Measurements from ENCODE around the gene ABCA4.

Gene ABCA4

DNA sequence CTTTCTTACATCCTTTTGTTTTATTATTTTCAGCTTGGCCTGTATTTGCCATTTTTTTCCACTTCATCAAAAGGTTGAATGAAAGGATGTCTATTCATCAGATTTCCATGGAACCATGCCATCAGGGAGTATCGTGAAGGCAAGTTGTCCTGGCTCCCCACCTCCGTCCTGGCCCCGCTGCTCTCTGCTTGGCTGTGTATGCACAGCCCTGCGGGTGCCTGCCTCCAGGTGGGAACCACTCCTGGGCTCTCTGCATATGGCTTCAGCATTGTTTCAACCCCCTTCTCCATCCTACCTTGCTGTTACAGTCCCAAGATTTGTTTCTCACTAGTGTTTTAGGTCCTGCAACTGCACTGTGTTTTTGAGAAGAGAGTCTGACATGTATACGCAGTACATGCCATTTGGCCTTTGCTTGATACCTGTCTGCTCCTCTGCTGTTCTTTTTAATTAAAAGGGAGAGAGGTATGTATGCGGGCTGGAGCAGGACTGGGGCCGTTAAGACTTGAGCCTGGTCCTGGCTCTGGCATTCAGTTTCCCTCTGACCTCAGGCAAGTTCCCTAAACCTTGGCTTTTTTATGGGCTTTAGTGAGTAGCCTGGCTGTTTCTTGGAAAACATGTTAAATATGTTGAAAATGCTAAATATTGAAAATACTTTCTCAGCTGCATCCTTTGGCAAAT lies 141.8 kb downstream of the ABCA4 start:
- no peak overlapping the region for H3K4me3 ChIP-seq (ENCODE audit: low read length)
- DNase-seq: no peak
- H3K79me2 ChIP-seq (ENCODE audit: low read length): no peaks in the 10 kb centered on the region
- H3K9me2 ChIP-seq (replicated peaks; ENCODE audit: insufficient read depth, low read length): no peaks in the 10 kb centered on the region
- no peaks in the 10 kb centered on the region for H4K20me1 ChIP-seq (ENCODE audit: insufficient read depth, low read length)
- no peak overlapping the region for H3K27ac ChIP-seq (ENCODE audit: low read length)
- H3K9me3 ChIP-seq (replicated peaks; ENCODE audit: insufficient read depth, low read length): no peaks in the 10 kb centered on the region
- no peak overlapping the region for H2AFZ ChIP-seq (ENCODE audit: low read length)
- no peaks in the 10 kb centered on the region for H3F3A ChIP-seq (ENCODE audit: insufficient read depth, low read length)
- H3K9ac ChIP-seq (ENCODE audit: low read length): no peak overlapping the region
- H3K4me2 ChIP-seq (ENCODE audit: low read depth, low read length): no peak overlapping the region
- no peak for TF ChIP-seq EZH2phosphoT487 (IDR thresholded peaks at IDR 0.05; ENCODE audit: low read length)
- TF ChIP-seq, protein P1, sequence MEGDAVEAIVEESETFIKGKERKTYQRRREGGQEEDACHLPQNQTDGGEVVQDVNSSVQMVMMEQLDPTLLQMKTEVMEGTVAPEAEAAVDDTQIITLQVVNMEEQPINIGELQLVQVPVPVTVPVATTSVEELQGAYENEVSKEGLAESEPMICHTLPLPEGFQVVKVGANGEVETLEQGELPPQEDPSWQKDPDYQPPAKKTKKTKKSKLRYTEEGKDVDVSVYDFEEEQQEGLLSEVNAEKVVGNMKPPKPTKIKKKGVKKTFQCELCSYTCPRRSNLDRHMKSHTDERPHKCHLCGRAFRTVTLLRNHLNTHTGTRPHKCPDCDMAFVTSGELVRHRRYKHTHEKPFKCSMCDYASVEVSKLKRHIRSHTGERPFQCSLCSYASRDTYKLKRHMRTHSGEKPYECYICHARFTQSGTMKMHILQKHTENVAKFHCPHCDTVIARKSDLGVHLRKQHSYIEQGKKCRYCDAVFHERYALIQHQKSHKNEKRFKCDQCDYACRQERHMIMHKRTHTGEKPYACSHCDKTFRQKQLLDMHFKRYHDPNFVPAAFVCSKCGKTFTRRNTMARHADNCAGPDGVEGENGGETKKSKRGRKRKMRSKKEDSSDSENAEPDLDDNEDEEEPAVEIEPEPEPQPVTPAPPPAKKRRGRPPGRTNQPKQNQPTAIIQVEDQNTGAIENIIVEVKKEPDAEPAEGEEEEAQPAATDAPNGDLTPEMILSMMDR (IDR thresholded peaks at IDR 0.05; ENCODE audit: low read length): no peak
- TF ChIP-seq EZH2 (optimal IDR thresholded peaks at IDR 0.05; ENCODE audit: low read depth, low read length): no peak
- H3K36me3 ChIP-seq (replicated peaks; ENCODE audit: insufficient read depth, low read length): no peaks in the 10 kb centered on the region
- H3K27me3 ChIP-seq (replicated peaks; ENCODE audit: insufficient read depth, low read length): no peaks in the 10 kb centered on the region
- H3K4me1 ChIP-seq (ENCODE audit: low read length): no peaks in the 10 kb centered on the region

GRCh38 chr1:93977598-93977945 lies 143.4 kb downstream of the ABCA4 start:
- Histone ChIP-seq H3K9me3 (replicated peaks; ENCODE audit: insufficient read depth, low read length) (no peaks in the 10 kb centered on the region), H3K4me3 (ENCODE audit: low read length) (no peak overlapping the region), H3K4me1 (ENCODE audit: low read length) (no peaks in the 10 kb centered on the region), H4K20me1 (ENCODE audit: insufficient read depth, low read length) (no peaks in the 10 kb centered on the region), H3K79me2 (ENCODE audit: low read length) (no peaks in the 10 kb centered on the region), H3K9ac (ENCODE audit: low read length) (no peak overlapping the region), H2AFZ (ENCODE audit: low read length) (no peak overlapping the region), H3K27ac (ENCODE audit: low read length) (no peak overlapping the region), H3K27me3 (replicated peaks; ENCODE audit: insufficient read depth, low read length) (no peaks in the 10 kb centered on the region), H3F3A (ENCODE audit: insufficient read depth, low read length) (no peaks in the 10 kb centered on the region), H3K36me3 (replicated peaks; ENCODE audit: insufficient read depth, low read length) (no peaks in the 10 kb centered on the region), H3K9me2 (replicated peaks; ENCODE audit: insufficient read depth, low read length) (no peaks in the 10 kb centered on the region), H3K4me2 (ENCODE audit: low read depth, low read length) (no peak overlapping the region)
- no peak for DNase-seq
- TF ChIP-seq EZH2phosphoT487 (IDR thresholded peaks at IDR 0.05; ENCODE audit: low read length): no peak
- TF ChIP-seq, protein P1 (IDR thresholded peaks at IDR 0.05; ENCODE audit: low read length): no peak
- no peak for TF ChIP-seq EZH2 (optimal IDR thresholded peaks at IDR 0.05; ENCODE audit: low read depth, low read length)

- no peaks in the 10 kb centered on the region for H3K9me3 ChIP-seq (replicated peaks; ENCODE audit: insufficient read depth, low read length)
- no peaks in the 10 kb centered on the region for H3K9me2 ChIP-seq (replicated peaks; ENCODE audit: insufficient read depth, low read length)
- no peak overlapping the region for H2AFZ ChIP-seq (ENCODE audit: low read length)
- no peak overlapping the region for H3K27ac ChIP-seq (ENCODE audit: low read length)
- no peak overlapping the region for H3K9ac ChIP-seq (ENCODE audit: low read length)
- H3K4me1 ChIP-seq (ENCODE audit: low read length): no peaks in the 10 kb centered on the region
- no peaks in the 10 kb centered on the region for H3K36me3 ChIP-seq (replicated peaks; ENCODE audit: insufficient read depth, low read length)
- H3K27me3 ChIP-seq (replicated peaks; ENCODE audit: insufficient read depth, low read length): no peaks in the 10 kb centered on the region
- H3K4me2 ChIP-seq (ENCODE audit: low read depth, low read length): no peak overlapping the region
- H3F3A ChIP-seq (ENCODE audit: insufficient read depth, low read length): no peaks in the 10 kb centered on the region
- H3K4me3 ChIP-seq (ENCODE audit: low read length): no peak overlapping the region
- no peaks in the 10 kb centered on the region for H3K79me2 ChIP-seq (ENCODE audit: low read length)
- no peak for DNase-seq
- TF ChIP-seq EZH2phosphoT487 (IDR thresholded peaks at IDR 0.05; ENCODE audit: low read length): no peak
- TF ChIP-seq, protein P1 (IDR thresholded peaks at IDR 0.05; ENCODE audit: low read length): no peak
- H4K20me1 ChIP-seq (ENCODE audit: insufficient read depth, low read length): no peaks in the 10 kb centered on the region
Measured at GRCh38 chr1:93976711-93977597, 144.0 kb downstream of the ABCA4 start.
